ENCODE results near the gene PRCP.

The PRCP gene

DNA sequence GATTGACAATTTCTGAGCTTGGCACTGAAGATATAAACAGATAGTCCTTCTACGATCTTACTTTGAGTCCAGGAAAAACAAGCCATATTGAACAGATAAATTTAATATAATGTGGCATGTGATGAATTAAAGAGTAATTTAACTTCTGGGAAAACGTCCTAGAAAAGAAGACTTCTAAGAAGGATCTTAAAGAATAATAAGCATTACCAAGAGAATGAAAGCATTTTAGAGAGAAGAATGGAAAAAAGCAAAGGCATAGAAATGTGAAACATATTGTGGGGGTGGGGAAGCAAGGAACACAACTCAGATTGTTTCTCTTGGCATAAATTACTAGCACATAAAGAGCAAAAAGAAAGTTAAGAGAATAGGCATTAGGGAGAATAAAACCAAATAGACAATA is 6.7 kb upstream of the PRCP start:
- no peak for DNase-seq (ENCODE audit: low spot score)

DNA sequence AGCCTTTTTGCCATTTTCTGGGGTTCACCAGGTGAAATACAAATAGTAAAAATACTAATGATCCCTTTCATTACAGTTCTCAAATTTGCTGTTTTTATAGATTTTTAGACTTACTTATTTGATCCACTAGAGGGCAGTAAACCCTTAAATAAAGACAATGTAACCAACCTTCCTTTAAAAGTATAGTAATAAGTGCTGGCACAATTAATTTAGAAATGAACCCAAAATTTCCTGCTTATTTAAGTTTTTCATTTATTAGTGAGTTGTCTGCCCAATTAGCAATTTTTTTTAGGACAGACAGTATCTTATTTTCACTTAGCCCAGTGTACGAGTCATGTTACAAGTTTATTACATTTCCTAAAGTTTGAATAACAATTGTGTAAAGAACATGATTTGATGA is 6.0 kb upstream of the PRCP start:
- DNase-seq (ENCODE audit: low spot score), result no peak

- DNase-seq (ENCODE audit: low spot score), result no peak
Measured at GRCh38 chr11:82903843-82904586, 3.8 kb upstream of the PRCP start.

- no peak for DNase-seq (ENCODE audit: low spot score)
Measured at GRCh38 chr11:82902880-82903279, 2.6 kb upstream of the PRCP start.

- DNase-seq (ENCODE audit: low spot score), result no peak
Measured at GRCh38 chr11:82901922-82902485, 1.8 kb upstream of the PRCP start.

GRCh38 chr11:82901165-82901921 is 1.1 kb upstream of the PRCP start, which contains the start of gene DDIAS:
Gene DDIAS (plus strand): TSS chr11:82901736. CDS start chr11:82914739, 13,003 bp downstream.
- peak; percentile 96 for DNase-seq (ENCODE audit: low spot score)

DNA sequence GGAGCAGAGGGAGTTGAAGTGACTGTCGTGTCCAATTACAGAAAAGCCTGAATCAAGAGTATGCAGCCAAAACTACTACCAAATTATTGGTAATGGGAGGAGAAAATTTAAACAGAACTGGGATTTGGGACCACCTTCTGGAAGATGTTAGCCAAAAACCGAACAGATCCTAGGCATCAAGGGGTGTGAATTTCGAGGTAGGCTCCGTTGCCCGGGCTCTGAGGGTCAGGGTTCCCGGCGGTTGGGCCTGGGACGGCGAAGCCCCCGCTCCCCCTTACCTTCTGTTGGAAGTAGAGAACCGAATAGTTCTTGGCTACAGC is 313 bp downstream of the PRCP start:
- DNase-seq (ENCODE audit: low spot score), result no peak

GRCh38 chr11:82899186-82899820 is 927 bp downstream of the PRCP start:
- no peak for DNase-seq (ENCODE audit: low spot score)

- no peak for DNase-seq (ENCODE audit: low spot score)
Measured at GRCh38 chr11:82898241-82898640, 2.0 kb downstream of the PRCP start.

DNA sequence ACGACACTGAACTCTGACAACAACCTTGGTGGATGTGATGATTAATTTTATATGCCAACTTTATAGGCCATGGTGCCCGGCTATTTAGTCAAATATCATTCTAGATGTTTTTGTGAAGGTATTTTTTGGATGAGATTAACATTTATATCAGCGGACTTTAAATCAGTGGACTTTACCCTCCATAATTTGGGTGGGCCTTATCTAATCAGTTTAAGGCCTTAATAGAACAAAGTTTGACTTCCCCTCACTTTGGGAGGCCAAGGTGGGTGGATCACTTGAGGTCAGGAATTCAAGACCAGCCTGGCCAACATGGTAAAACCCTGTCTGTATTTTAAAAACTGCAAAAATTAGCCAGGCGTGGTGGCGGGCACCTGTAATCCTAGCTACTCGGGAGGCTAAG is 4.0 kb downstream of the PRCP start:
- DNase-seq (ENCODE audit: low spot score), result no peak

DNA sequence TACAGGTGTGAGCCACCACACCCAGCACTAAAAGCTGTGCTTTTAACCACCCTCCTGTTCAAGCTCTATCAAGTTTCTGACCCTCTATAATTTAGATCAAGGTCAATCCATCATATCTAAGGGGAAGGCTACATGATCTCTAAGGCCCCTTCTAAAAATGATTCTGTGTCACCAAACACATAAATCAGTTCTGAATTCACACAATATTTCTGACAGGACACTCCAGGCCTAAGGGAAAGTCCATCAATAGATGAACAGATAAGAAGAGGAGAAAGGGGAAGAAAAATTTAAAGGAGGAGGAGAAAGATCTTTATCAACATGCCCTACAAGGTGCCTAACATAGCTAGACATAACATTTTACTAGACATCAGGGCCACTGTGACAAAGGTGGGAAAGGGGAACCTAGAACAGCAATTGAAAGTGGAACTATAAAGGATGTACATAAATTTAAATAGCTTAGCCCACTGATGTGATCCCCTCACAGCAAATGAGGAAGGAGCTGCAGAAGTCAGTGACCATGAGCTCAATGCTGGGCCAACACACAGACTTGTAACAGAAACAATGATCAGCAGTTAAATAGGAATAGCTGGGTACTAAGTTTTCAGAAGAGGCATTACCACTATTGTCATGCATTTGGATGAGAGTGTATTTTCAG is 4.7 kb downstream of the PRCP start:
- no peak for DNase-seq (ENCODE audit: low spot score)

DNA sequence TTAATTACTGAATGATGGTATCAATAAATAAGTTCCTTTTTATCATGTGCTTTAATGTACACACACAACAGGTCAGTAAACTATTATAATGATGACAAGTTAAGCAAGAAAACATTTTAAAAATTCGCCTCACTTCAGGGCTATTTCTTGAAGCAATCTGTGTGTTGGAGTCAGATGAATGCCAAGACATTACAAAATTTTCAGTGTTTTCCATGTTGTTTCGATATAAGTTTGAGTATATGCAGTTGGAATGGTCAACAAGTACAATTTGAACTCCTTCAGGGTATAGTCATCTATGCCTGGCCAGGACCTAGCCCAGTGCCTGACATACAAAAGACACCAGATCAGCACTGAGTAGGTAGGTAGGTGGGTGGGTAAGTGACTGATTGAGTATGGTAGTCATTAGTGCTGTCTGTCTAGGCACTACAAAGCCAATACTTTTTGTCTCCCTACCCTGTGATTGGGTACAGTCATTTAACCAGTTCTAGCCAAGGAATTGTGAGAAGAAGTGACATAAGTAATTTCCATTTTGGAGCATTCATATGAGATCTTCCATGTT is 7.5 kb downstream of the PRCP start:
- no peak for DNase-seq (ENCODE audit: low spot score)

- no peak for DNase-seq (ENCODE audit: low spot score)
Measured at GRCh38 chr11:82890936-82891335, 9.3 kb downstream of the PRCP start.

GRCh38 chr11:82890002-82890341 is 10.3 kb downstream of the PRCP start:
- DNase-seq (ENCODE audit: low spot score), result no peak

DNA sequence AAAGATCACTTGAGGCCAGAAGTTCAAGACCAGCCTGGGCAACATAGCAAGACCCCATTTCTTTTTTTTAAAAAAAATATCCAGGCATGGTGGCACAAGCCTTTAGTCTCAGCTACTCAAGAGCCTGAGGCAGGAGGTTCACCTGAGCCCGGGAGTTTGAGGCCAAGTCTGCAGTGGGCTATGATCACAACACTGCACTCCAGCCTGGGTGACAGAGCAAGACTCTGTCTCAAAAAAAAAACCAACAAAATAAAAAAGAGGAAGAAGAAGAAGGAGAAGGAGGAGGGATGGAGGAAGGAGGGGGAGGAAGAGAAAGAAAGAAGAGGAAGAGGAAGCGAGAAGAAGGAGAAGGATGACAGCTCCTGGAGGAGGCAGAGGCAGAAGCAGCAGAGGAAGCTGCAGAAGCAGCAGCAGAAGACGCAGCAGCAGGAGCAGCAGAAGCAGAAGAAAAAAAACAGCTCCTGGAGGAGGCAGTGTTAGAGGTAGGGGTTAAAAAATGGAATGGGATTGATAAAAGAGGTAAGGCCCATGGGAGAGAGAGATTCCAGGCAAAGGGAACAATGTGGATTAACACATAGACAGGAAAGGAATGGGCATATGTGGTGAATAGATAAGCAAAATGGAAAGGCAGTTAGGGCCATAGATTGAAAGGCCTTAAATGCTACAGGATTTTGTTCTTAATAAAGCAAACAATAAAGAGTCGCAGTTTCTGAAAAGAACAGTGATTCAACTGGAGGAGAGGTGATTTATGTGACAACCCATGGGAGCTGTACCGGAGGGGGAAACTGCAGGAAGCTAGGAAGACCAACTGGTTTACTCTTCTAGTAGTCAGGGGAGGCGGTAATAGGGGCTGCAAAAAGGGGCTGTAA is 10.9 kb downstream of the PRCP start:
- DNase-seq (ENCODE audit: low spot score), result no peak

DNA sequence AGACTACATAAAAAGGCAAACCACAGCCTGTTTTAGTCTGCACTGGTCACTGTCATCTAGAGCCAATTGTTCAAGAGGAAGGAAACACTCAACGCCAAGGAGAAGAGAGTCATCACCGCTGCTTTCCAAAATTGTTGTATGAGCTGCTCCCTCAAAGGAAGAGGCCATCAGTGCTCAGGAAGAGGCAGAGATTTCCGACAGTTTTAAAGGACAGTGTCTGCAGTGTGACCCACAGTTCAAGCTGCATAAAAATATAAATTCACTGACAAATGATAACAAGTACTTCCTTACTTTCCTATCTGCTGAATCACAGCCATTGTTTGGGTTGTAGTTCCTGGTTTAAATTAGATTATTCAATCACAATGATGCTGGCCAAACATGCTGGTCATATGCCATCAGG is 16.4 kb downstream of the PRCP start:
- DNase-seq (ENCODE audit: low spot score), result no peak

- no peak for DNase-seq (ENCODE audit: low spot score)
Measured at GRCh38 chr11:82874646-82875523, 25.3 kb downstream of the PRCP start.

GRCh38 chr11:82873919-82874333 is 26.3 kb downstream of the PRCP start:
- peak; percentile 23 for DNase-seq (ENCODE audit: low spot score)

DNA sequence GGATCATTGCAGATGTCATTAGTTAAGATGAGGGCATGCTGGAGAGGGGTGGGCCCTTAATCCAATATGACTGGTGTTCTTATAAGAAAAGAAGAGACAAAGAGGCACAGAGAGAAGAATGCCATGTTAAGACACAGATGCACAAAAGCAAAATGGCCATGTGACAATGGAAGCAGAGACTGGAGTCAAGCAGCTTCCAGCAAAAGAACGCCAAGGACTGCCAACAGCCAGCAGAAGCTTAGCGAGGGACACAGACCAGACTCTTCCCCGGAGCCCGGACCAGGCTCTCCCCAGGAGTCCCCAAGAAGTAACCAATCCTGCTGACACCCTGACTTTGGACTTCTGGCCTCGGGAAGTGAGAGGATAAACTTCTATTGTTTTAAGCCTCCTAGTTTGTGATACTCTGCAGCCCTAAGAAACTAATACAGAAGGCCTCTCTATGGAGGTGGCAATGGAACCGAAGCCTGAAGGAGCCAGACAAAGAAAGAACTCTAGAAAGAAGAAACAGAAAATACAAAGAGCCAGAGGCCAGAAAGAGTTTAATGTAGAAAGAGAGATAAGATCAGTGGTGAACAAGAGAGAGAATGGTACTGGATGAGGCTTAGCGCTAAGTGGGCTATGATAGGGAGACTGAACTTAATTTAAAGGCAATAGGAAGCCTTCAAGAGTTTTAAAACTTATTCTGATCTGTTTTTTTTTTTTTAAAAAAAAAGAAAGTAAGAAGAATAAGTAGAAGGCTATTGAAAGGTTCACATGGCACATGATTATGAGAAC is 27.7 kb downstream of the PRCP start:
- no peak for DNase-seq (ENCODE audit: low spot score)

All from COLO829 (cell line).